Stimulated activated CD4-positive, alpha-beta T cell treated with anti-CD3 and anti-CD28 coated beads, Interleukin-4, amount 100 ng/mL, for 24 hours (primary cell): ENCODE data around the gene RALGAPA2.

Source experiments
- DNase-seq: peaks from one replicate; pipeline ENCODE4 v3.0.0-alpha.2; 2020

RALGAPA2 gene

GRCh38 chr20:20491784-20492264 lies 220.6 kb downstream of the RALGAPA2 start:
- no peak for DNase-seq

- peak; percentile 47 for DNase-seq
Observed at GRCh38 chr20:20491110-20491783, 221.2 kb downstream of the RALGAPA2 start.

GRCh38 chr20:20490673-20491072 lies 221.8 kb downstream of the RALGAPA2 start:
- DNase-seq, result no peak

DNA sequence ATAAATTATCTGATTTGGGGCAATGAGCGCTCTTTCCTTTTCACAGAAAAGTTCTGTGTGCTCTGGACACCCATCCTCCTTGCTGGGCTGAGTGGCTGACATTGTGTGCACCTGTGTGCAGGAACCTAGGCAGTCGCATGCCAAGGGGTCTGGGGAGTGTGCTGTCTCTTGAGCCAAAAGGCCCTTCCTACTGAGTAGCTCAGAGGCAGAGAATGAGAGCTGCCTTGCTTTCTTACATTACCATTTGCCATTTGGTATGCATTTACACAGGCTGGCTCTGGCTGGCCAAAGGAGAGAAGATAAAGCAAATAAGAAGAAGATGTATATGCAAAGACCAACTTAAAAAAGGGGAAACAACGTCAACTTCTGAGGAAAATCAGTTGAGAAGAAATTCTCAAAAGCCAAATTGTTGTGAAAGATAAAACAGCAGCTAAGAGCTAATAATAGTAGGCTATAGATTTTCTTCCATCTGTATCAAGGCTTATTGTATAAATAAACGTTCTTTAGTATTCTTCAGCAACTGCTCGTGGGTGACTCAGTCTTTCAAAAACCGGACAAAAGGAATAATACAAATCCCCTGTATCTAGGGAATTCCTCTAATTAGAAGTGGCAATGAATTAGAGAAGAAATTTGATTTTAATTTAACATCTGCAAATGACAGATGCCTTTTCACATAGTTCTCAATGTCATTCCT lies 222.6 kb downstream of the RALGAPA2 start:
- DNase-seq, result no peak

- no peak for DNase-seq
Observed at GRCh38 chr20:20489054-20489453, 223.4 kb downstream of the RALGAPA2 start.

DNA sequence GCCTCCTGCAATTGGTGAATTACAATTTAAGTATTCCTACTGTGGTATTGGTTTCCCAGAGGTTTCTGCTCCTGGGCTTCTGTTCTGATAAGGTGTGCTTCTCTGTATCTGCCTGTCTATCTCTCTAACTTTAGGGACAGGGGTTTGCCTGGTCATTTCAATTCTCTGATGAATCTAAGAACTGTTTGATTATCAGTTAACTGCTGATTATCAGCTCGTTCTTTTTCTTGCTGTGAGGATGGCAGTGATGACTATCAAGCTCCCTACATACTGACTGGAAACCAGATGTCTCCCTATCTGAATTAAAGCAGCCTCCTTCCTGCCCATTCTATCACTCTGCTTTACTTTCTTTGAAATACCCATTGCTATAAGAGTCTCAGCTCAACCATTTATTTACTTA lies 224.1 kb downstream of the RALGAPA2 start:
- DNase-seq, result no peak

DNA sequence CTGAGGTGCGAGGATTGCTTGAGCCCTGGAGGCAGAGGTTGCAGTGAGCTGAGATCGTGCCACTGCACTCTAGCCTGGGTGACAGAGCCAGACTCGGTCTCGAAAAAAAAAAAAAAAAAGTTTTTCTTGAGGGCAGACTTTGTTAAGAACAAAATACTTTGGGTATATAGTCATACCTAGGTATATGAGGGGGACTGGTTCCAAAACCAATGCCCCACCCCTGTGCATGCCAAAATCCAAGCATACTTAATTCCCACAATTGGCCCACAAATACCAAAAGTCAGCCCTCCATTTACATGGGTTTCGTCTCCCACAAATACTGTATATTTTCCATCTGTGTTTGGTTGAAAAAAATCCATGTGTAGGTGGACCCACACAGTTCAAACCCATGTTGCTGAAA lies 224.6 kb downstream of the RALGAPA2 start:
- DNase-seq, result peak; percentile 51

DNA sequence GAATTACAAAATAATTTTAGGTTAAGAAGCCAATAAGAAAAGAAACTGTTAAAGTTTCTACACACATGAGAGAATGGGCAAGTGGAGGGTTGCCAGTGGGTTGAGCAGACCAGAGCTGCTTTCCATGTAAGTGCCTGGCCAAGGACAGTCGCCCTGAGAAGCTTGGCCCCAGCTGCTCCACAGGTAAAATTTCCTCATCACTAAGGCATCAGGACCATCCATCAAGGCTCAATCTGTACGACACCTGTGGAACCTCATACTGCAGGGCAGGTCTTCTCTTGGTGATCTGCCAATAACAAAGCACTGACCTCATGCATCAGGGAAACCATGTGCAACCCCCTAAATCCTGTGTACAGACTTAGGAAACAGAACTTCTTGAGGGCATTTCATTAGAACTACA lies 229.1 kb downstream of the RALGAPA2 start:
- DNase-seq, result no peak

- no peak for DNase-seq
Observed at GRCh38 chr20:20482453-20482852, 230.0 kb downstream of the RALGAPA2 start.

- no peak for DNase-seq
Observed at GRCh38 chr20:20480689-20481088, 231.8 kb downstream of the RALGAPA2 start.

GRCh38 chr20:20480126-20480525 lies 232.3 kb downstream of the RALGAPA2 start:
- DNase-seq, result no peak

- DNase-seq, result no peak
Observed at GRCh38 chr20:20477444-20478041, 234.9 kb downstream of the RALGAPA2 start.

- DNase-seq, result no peak
Observed at GRCh38 chr20:20476504-20476903, 235.9 kb downstream of the RALGAPA2 start.

DNA sequence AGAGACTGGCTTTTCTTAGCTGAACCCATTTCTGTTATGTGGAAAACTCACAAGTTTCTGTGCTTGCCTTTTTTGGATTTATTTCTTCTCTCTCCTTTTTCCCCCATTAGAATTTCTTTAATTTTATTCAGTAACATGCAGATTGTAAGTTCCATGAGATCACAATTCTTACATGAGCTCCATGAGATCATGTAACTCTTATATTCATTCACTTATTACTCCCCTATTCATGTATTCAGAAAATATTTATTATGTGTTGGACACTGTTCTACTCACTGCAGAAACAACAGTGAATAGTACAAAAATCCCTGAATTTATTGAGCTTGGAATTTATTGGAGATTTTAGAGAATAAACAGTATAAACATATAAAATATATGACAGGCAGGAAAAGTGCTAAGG lies 238.8 kb downstream of the RALGAPA2 start:
- DNase-seq, result no peak

DNA sequence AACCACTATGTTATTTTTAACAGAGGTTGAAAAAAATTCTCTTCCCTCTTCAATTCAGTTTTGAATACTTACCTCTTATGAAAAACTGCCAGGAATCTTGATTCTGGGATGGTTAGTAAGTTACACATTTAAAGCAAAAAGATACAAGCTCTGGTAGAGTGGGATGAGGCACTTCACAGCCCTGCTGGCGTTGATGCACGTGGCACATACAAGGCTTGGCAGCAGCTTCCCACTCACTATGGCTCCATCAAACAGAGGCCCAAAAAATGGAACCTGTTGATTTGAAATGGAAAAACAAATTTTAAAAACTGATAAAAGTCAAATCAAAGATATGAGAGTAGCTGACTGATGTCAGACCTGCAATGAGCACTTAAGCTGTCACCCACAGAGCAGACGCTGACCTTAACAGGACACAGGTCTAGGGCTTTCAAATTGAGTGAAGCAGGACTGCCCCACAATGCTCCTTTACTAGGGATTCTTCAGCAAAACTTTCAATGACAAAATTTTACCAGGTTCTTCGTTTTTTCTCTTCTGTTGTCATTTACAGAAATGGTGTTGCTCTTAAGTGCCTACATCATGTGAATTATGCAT lies 239.7 kb downstream of the RALGAPA2 start:
- no peak for DNase-seq

DNA sequence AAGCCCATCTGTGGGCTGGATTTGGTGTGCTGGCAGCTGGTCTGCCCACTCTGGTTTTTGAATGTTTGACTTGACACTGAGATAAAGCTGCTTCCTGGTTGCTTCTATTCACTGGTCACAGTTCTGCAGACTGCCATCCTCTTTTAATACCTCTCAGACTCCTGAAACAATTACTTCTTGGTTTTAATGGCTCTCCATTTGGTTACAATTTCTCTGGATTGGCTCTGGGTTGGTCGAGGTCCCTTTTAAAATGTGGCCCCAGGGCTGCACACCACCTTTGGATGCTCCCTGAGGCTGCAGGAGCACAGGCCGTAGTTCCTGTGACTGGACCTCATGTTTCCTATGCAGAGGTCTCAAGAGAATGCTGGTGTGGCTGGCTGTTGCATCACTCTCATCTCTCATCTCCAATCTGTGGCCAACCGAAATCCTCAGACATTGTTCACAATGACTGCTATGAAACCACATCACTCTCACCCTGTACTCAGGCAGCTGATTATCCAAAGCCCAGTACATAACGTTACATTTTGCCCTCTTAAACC lies 246.0 kb downstream of the RALGAPA2 start:
- no peak for DNase-seq

GRCh38 chr20:20465252-20465651 lies 247.2 kb downstream of the RALGAPA2 start:
- DNase-seq, result no peak

- DNase-seq, result no peak
Observed at GRCh38 chr20:20463933-20464374, 248.5 kb downstream of the RALGAPA2 start.

DNA sequence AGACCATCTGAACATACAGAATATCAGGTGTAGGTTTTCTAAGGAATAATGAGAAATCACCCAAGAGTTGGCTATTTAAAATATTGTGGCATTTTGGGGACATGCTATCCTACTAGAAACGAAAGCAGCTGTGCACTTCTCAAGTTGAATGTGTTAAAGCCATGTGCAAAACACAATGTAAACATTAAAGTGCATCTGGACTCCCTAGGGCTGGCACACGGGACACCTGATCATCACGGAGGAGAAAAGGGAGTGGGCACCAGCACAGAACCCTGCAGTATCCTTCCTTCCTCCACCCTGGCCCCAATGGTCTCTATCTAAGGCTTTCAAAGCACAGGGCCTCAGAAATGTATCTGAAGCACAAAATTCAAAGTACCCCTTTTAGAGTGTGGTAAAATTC lies 250.3 kb downstream of the RALGAPA2 start:
- no peak for DNase-seq

GRCh38 chr20:20461551-20461950 lies 250.9 kb downstream of the RALGAPA2 start:
- DNase-seq, result no peak

GRCh38 chr20:20459726-20460125 lies 252.7 kb downstream of the RALGAPA2 start:
- DNase-seq, result no peak

GRCh38 chr20:20457392-20458126 lies 254.9 kb downstream of the RALGAPA2 start:
- no peak for DNase-seq

DNA sequence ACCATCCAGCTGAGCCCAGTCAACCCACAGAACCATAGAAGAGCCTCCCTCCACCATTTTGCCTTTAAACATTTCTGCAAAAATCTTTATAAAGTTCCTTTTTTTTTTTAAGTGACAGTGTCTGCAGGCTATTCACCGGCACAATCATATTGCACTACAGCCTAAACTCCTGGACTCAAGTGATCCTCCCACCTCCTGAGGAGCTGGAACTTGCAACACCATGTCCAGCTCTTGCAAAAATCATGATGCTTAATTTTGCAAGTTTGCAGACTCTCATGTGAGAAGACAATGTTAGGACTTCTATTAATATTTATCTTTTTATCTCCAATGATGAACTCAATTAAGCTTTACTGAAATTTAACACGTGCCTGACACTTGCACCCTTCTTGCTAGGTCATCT lies 255.7 kb downstream of the RALGAPA2 start:
- no peak for DNase-seq
